Activated T-cell treated with anti-CD3 and anti-CD28 coated beads for 24 hours (primary cell): Measurements from ENCODE around the gene PTPRC.
"Not testable (repeated sequence)": the region's sequence is repeated elsewhere in the genome, so short reads cannot be mapped to it uniquely, and the experiment has no call there.

Source experiments
- DNase-seq: peaks from one replicate; pipeline ENCODE4 v3.0.0-alpha.2; 2020; ENCODE audit warnings: low read depth

Gene PTPRC, protein sequence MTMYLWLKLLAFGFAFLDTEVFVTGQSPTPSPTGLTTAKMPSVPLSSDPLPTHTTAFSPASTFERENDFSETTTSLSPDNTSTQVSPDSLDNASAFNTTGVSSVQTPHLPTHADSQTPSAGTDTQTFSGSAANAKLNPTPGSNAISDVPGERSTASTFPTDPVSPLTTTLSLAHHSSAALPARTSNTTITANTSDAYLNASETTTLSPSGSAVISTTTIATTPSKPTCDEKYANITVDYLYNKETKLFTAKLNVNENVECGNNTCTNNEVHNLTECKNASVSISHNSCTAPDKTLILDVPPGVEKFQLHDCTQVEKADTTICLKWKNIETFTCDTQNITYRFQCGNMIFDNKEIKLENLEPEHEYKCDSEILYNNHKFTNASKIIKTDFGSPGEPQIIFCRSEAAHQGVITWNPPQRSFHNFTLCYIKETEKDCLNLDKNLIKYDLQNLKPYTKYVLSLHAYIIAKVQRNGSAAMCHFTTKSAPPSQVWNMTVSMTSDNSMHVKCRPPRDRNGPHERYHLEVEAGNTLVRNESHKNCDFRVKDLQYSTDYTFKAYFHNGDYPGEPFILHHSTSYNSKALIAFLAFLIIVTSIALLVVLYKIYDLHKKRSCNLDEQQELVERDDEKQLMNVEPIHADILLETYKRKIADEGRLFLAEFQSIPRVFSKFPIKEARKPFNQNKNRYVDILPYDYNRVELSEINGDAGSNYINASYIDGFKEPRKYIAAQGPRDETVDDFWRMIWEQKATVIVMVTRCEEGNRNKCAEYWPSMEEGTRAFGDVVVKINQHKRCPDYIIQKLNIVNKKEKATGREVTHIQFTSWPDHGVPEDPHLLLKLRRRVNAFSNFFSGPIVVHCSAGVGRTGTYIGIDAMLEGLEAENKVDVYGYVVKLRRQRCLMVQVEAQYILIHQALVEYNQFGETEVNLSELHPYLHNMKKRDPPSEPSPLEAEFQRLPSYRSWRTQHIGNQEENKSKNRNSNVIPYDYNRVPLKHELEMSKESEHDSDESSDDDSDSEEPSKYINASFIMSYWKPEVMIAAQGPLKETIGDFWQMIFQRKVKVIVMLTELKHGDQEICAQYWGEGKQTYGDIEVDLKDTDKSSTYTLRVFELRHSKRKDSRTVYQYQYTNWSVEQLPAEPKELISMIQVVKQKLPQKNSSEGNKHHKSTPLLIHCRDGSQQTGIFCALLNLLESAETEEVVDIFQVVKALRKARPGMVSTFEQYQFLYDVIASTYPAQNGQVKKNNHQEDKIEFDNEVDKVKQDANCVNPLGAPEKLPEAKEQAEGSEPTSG (N-terminal part only)

GRCh38 chr1:198638894-198639635 is at the start of gene PTPRC:
Gene PTPRC (plus strand): TSS chr1:198639040. CDS start chr1:198639269, 229 bp downstream.
- no peak for DNase-seq

DNA sequence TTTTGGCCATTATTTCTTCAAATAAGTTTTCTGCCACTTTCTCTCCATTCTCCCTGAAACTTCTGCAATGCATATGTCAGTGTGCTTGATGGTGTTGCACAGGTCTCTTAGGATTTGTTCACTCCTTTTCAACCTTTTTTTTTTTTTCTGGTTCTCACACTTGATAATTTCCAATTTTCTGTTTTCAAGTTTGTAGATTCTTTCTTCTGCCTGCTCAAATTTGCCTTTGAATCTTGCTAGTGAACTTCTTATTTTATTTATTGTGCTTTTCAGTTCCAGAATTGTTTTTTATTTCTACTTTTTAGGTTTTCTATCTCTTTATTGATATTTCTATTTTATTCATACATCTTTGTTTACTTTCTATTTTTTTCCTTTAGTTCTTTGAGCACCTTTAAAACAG is 48.4 kb upstream of the PTPRC start:
- no peak for DNase-seq

- no peak for DNase-seq
Observed at GRCh38 chr1:198595765-198596164, 43.1 kb upstream of the PTPRC start.

- no peak for DNase-seq
Observed at GRCh38 chr1:198597690-198598430, 41.0 kb upstream of the PTPRC start.

DNA sequence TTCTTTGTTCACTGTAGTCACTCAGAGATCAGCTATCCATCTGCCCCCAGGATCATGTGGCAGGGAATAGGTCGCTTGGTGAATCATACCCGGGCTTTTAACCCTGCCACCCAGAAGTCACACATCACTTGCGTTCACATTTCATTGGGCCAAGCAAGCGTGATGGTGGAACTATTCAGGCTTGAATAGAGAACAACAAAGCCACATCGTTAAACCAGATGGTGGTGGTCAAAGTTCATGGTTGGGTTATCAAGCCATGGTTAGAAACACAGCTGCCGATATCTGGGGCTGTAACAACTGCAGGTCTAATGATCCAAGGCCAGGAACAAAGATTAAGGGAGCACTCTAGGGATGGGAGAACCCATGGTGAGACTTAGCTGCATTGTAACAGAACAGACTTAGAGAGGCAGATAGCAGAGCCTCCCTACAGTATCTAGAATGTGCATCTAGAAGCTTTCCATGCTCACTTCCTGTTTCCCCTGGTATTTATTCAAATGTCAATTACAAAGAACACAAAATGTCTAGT is 40.0 kb upstream of the PTPRC start:
- no peak for DNase-seq

GRCh38 chr1:198599749-198600148 is 39.1 kb upstream of the PTPRC start:
- DNase-seq = no peak

- DNase-seq = no peak
Observed at GRCh38 chr1:198600906-198601305, 37.9 kb upstream of the PTPRC start.

GRCh38 chr1:198601310-198601709 is 37.5 kb upstream of the PTPRC start:
- DNase-seq = not testable (repeated sequence)

- DNase-seq = no peak
Observed at GRCh38 chr1:198601936-198602889, 36.6 kb upstream of the PTPRC start.

GRCh38 chr1:198604975-198605374 is 33.9 kb upstream of the PTPRC start:
- DNase-seq = no peak

GRCh38 chr1:198605406-198605805 is 33.4 kb upstream of the PTPRC start:
- DNase-seq = no peak

DNA sequence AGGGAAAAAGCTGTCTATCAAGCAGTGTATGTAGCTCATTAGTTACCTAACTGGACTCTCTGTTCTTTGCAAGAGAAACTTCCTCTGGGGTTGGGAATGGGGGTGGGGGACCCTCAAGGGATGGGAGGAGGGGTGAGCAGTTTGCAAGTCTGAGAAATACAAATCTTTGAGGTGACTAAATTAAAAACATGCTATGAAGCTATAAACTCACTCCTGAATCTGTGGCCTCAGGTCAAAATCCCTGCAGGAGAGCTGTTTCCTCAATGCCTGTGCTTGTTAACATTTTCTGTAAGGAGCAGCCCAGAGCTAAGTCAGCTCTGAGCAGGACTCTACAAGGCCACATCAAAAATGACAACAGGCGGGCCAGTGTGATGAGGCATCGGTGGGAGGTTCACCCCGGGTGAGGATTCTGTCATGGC is 32.8 kb upstream of the PTPRC start:
- no peak for DNase-seq

DNA sequence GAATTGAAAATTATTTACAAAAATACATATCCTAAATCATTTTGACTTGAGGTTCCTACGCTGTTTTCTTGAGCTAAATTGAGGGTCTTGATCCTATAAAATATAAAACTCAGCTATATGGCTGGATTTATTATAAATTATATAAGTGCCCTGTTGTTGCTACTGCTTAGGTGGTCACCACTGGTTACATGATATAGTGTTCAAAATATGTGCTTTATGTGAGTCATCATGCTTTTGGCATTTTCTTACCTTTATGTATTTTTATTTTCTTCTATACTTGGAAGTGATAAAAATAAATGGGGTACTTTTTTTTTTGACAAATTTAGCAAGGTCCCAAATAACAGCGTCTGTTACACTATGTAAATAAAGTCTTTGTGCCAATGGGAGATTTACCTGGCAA is 31.1 kb upstream of the PTPRC start:
- DNase-seq = no peak

DNA sequence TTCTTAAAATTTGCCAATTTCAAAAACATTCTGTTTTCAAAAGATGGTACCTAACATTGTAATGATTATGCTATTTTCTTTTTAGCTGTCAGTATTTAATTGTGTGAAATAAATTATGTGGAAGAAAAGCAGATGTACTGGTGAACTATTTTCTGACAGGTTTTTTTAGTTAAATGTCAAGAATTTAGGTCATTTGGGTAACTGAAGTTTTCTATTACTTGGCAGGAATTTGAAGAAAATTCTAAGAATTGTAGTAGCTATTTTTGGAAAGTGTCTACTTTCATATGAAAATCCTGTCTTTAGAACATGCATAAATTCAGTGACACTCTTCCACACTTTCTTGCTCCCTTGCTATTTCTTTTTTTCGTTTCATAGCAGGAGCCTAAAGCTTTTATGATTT is 28.5 kb upstream of the PTPRC start:
- DNase-seq = no peak

GRCh38 chr1:198611219-198611618 is 27.6 kb upstream of the PTPRC start:
- DNase-seq = no peak

GRCh38 chr1:198612471-198613260 is 26.2 kb upstream of the PTPRC start:
- DNase-seq = no peak

DNA sequence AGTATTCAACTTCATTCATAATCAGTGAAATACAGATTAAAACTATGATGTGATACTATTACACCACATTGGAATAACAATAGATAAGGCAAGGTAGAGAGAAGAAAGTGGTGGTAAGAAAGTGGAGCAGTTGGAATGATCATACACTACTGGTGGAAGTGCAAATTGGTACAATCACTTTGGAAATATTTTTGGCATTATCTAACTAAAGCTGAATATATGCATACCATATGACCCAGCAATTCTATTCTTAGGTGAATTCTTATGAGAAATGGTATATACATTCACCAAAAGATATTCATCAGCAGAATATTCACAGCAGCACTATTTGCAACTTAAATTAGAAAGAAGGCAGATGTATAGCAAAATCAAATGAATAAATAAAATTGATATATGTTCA is 21.4 kb upstream of the PTPRC start:
- DNase-seq = no peak

DNA sequence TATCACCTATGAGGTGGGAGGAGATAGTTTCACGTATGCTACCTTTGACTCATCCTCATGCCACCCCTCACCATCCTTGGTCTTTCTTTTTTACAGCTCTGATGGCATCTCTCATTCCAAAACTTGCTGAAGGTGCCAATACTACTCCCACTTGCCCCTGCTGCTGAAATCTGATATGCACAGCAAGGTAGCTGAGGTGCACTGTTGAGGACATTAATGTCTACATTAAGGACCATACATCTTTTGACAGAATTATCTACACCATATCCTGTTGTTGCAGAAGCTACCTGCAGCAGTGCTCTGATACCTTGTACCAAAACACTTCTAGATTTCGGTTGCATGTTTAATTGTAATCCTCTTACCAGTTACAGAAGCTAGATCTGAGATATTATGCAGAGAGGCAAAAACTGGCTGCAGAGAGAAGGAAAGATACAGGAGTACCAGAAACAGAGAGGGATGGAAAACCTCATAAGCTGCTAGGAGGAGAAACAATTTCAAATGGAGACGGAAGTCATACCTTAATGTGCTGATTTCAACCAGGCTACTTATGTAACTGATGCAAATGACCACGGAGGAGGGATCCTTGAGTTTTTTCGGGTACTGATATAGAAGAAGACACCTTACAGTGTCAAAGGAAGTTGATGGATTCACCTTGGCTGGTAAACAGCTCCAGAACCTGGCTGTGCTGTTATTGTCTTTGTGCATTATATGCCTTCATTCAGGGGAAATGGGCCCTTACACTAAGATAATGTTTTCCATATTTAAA is 19.3 kb upstream of the PTPRC start:
- no peak for DNase-seq
